ENCODE measurements around the gene RABL6. TPM values are rescaled to one million over a fixed set of nuclear protein-coding genes. Genes with fewer than 3 reads are reported as not detected.

Gene RABL6
- total RNA-seq, 5 donors from 2014 or later (not counting 1 experiment from before 2014, with no cell fraction given) = 60.5 to 86.7 (median 82.8) TPM

DNA sequence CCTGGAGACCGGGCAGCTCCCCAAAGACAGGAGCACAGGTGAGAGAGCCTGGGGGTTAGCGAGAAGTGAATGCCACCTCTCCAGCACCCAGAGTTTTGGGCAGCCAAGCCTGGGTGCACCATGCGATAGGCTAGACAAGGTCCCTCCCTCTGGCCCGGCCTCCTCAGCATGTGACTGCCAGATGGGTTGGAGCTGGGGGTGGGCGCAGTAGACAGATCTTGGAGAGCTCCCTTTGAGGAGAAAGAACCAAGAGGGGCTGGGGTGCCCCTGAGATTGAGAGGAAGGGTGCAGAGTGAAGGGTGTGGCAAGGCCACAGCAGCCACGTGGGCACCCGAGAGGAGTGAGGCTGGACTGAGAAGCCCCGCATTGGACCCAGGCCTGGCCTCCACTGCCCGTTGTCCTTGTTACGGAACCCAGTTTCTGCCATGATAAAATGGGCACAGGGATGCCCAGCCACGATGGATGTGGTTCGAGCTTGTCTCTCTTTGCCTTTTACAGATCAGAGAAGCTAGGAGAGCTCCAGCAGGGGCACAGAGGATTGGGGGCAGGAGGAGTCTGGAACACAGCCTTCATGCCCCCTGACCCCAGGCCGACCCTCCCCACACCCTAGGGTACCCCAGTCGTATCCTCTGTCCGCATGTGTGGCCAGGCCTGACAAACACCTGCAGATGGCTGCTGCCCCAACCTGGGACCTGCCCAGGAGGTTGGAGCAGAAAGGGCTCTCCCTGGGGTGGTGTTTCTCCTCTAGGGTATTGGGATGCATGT, 15.2 kb upstream of the RABL6 start:
- WGBS (ENCODE audit: insufficient coverage) = 90% methylated on average over 9 of the region's 15 CpGs
- peaks cover 5% of the 10 kb centered on the region for H3K36me3 Mint-ChIP-seq
- no peak for DNase-seq
- ATAC-seq (replicated peaks in 1 of 4) = no peak
- H3K9me3 ChIP-seq = no peaks in the 10 kb centered on the region
- peak overlapping the region; percentile 43 to 82 for H3K27ac Mint-ChIP-seq
- H3K27me3 Mint-ChIP-seq = peaks cover 0 to 3% of the 10 kb centered on the region in 2 donors
- H3K36me3 ChIP-seq (ENCODE audit: control insufficient read depth in 2 of 2, extremely low read depth in 1 of 2, insufficient read depth in 1 of 2, low read length in 1 of 2) = peaks cover 0 to 7% of the 10 kb centered on the region in 2 donors
- H3K27ac ChIP-seq (ENCODE audit: low read length) = peak overlapping the region; percentile 97
- H3K4me3 Mint-ChIP-seq = peak overlapping the region; percentile 78 to 82 (median 80)
- ChIA-PET CTCF (interaction anchor here in 1 of 2 donors (0.5 to 1.0 kb wide), 2 partner anchors 50 to 885 kb away, joined by 3 read pairs; partner anchors contain the start of gene AJM1), POLR2A (interaction anchor here in 1 of 2 donors (0.6 kb wide), 1 partner anchor 431 kb away, joined by 10 read pairs; no protein-coding TSS in a partner anchor)
- peak overlapping the region; percentile 75 to 86 for H3K4me3 ChIP-seq (ENCODE audit: control insufficient read depth in 1 of 2, extremely low read depth in 1 of 2, low read length in 1 of 2)
- H3K4me1 ChIP-seq (ENCODE audit: control insufficient read depth in 1 of 2, extremely low read depth in 1 of 2, insufficient read depth in 2 of 2, low read length in 2 of 2) = peaks cover 7 to 44% of the 10 kb centered on the region in 2 experiments
- no peaks in the 10 kb centered on the region for H3K27me3 ChIP-seq (replicated peaks in 1 of 2; ENCODE audit: control insufficient read depth in 2 of 2, extremely low read depth in 1 of 2, insufficient read depth in 2 of 2, low read length in 1 of 2)
- no peaks in the 10 kb centered on the region for H3K9me3 Mint-ChIP-seq
- H3K4me1 Mint-ChIP-seq = peaks cover 28 to 43% (median 33%) of the 10 kb centered on the region in 3 donors

DNA sequence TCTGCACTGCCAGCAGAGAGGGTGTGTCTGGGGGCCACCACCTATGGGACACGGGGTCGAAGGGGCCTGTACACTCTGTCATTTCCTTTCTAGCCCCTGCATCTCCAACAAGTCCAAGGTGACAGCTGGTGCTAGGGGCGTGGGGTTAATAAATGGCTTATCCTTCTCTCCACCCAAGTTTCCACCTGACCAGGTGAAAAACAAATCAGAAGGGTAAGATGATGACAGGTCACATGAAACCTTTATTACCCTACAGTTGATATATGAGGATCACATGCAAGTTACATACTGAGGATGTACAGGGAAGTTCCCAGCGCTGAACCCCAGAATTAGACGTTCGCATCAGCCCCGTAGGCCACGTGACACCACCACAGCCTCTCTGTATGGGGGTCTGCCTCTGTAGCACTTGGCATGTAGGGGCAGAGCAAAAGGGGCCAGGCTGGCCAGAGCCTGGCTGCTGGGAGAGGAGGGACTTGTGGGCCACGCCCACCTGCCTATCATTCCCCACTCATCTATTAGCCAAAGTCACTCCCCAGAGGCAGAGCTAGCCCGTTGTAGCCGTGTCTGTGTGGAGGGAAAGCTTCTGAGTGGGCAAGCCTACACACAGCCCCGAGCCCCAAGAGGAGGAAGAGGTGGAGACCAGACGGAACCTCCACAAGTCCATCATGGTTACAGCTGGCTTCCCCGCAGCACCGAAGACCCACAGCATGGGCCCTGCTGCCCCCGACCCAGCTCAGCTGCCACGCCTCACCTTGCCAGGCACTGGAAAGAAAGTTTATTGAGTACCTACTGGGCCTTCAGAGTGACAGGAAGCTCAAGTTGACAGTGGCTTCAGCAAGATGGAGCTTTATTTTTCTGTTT, 14.4 kb upstream of the RABL6 start:
- POLR2A ChIA-PET = interaction anchor here in 1 of 2 donors (0.6 kb wide), 1 partner anchor 92 kb away, joined by 4 read pairs; no protein-coding TSS in a partner anchor

DNA sequence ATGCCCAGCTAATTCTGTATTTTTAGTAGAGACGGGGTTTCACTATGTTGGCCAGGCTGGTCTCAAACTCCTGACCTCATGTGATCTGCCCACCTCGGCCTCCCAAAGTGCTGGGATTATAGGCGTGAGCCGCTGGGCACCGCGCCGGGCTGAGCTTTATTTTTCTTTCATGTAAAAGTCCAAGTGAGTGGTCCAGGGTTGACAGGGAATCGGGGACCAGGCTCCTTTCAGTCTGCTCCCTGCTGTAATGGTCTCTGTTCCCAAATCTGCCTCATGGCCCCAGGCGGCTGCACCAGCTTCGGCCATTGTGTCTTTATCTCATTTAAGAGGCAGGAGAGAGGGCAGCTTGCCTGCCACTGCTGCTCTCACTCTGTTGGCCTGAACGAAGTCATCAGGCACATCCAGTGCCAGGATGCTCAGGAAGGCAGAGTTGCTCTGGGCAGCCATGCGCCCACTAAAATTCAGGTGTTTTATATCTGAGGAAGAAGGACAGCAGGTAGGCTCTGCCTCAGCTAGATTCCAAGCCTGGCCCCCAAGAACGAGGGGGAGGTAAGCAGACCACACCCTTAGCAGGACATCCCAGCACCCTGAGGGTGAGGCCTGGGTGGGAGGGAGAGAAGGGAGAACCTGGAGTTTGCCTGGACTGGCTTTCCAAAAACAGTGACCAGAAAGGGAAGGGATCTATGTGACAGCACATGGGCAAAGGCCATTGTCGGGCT, 13.3 kb upstream of the RABL6 start:
- no peaks in the 10 kb centered on the region for H3K9me3 ChIP-seq
- 95% methylated on average over 13 of the region's 14 CpGs for WGBS (ENCODE audit: insufficient coverage)
- H3K27me3 ChIP-seq (replicated peaks in 1 of 2; ENCODE audit: control insufficient read depth in 2 of 2, extremely low read depth in 1 of 2, insufficient read depth in 2 of 2, low read length in 1 of 2) = peaks cover 0 to 13% of the 10 kb centered on the region in 2 experiments
- ATAC-seq (replicated peaks in 1 of 4) (no peak), DNase-seq (no peak)
- ChIA-PET POLR2A (no interaction called here), CTCF (interaction anchor here in 1 of 2 donors (0.5 kb wide), 1 partner anchor 136 kb away, joined by 5 read pairs; no protein-coding TSS in a partner anchor)
- Mint-ChIP-seq H3K27ac (no peak overlapping the region), H3K4me3 (no peak overlapping the region), H3K36me3 (peaks cover 5% of the 10 kb centered on the region), H3K4me1 (peaks cover 28 to 33% (median 29%) of the 10 kb centered on the region in 3 donors), H3K27me3 (peaks cover 0 to 2% of the 10 kb centered on the region in 2 donors), H3K9me3 (no peaks in the 10 kb centered on the region)
- no peak overlapping the region for H3K4me3 ChIP-seq (ENCODE audit: control insufficient read depth in 1 of 2, extremely low read depth in 1 of 2, low read length in 1 of 2)
- H3K4me1 ChIP-seq (ENCODE audit: control insufficient read depth in 1 of 2, extremely low read depth in 1 of 2, insufficient read depth in 2 of 2, low read length in 2 of 2) = peaks cover 7 to 48% of the 10 kb centered on the region in 2 experiments
- H3K36me3 ChIP-seq (ENCODE audit: control insufficient read depth in 2 of 2, extremely low read depth in 1 of 2, insufficient read depth in 1 of 2, low read length in 1 of 2) = peaks cover 0 to 7% of the 10 kb centered on the region in 2 donors
- no peak overlapping the region for H3K27ac ChIP-seq (ENCODE audit: low read length)

More for the DNA sequence above, 14.4 kb upstream of the RABL6 start:
- Mint-ChIP-seq H3K4me3 (peak overlapping the region in 2 of 3 donors; percentile 28 to 80), H3K4me1 (peaks cover 28 to 36% (median 29%) of the 10 kb centered on the region in 3 donors), H3K9me3 (no peaks in the 10 kb centered on the region), H3K36me3 (peaks cover 5% of the 10 kb centered on the region), H3K27ac (no peak overlapping the region), H3K27me3 (peaks cover 0 to 2% of the 10 kb centered on the region in 2 donors)
- Histone ChIP-seq H3K4me3 (ENCODE audit: control insufficient read depth in 1 of 2, extremely low read depth in 1 of 2, low read length in 1 of 2) (no peak overlapping the region), H3K9me3 (no peaks in the 10 kb centered on the region), H3K36me3 (ENCODE audit: control insufficient read depth in 2 of 2, extremely low read depth in 1 of 2, insufficient read depth in 1 of 2, low read length in 1 of 2) (peaks cover 0 to 7% of the 10 kb centered on the region in 2 donors), H3K27me3 (replicated peaks in 1 of 2; ENCODE audit: control insufficient read depth in 2 of 2, extremely low read depth in 1 of 2, insufficient read depth in 2 of 2, low read length in 1 of 2) (peaks cover 0 to 2% of the 10 kb centered on the region in 2 experiments), H3K27ac (ENCODE audit: low read length) (no peak overlapping the region), H3K4me1 (ENCODE audit: control insufficient read depth in 1 of 2, extremely low read depth in 1 of 2, insufficient read depth in 2 of 2, low read length in 2 of 2) (peaks cover 7 to 39% of the 10 kb centered on the region in 2 experiments)
- WGBS (ENCODE audit: insufficient coverage) = 97% methylated on average over 7 of the region's 17 CpGs
- ATAC-seq (replicated peaks in 1 of 4) (no peak), DNase-seq (no peak)
- CTCF ChIA-PET = no interaction called here

DNA sequence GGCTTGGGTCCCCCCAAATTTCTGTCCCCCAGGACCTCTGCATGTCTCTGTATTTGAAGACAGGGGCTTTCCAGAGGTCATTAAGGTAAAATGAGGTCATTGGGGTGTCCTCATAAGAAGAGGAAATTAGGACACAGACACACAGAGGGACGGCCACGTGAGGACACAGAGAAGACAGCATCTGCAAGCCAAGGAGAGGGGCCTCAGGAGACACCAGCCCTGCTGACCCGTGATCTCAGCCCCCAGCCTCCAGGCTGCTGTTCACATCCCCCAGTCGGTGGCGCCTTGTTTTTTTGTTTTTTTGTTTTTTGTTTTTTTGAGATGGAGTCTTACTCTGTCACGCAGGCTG, 12.8 kb upstream of the RABL6 start:
- no peak for DNase-seq
- H3K4me3 ChIP-seq (ENCODE audit: control insufficient read depth in 1 of 2, extremely low read depth in 1 of 2, low read length in 1 of 2) = no peak overlapping the region
- H3K4me1 Mint-ChIP-seq = peaks cover 30 to 35% (median 30%) of the 10 kb centered on the region in 3 donors
- peaks cover 0 to 18% of the 10 kb centered on the region in 2 experiments for H3K27me3 ChIP-seq (replicated peaks in 1 of 2; ENCODE audit: control insufficient read depth in 2 of 2, extremely low read depth in 1 of 2, insufficient read depth in 2 of 2, low read length in 1 of 2)
- CTCF ChIA-PET = no interaction called here
- H3K9me3 ChIP-seq = no peaks in the 10 kb centered on the region
- H3K27ac ChIP-seq (ENCODE audit: low read length) = no peak overlapping the region
- peaks cover 0 to 2% of the 10 kb centered on the region in 2 donors for H3K27me3 Mint-ChIP-seq
- POLR2A ChIA-PET = no interaction called here
- H3K27ac Mint-ChIP-seq = no peak overlapping the region
- H3K4me3 Mint-ChIP-seq = no peak overlapping the region
- H3K36me3 Mint-ChIP-seq = peaks cover 5% of the 10 kb centered on the region
- H3K4me1 ChIP-seq (ENCODE audit: control insufficient read depth in 1 of 2, extremely low read depth in 1 of 2, insufficient read depth in 2 of 2, low read length in 2 of 2) = peaks cover 7 to 52% of the 10 kb centered on the region in 2 experiments
- WGBS (ENCODE audit: insufficient coverage) = 84% methylated on average over 3 of the region's 6 CpGs
- H3K9me3 Mint-ChIP-seq = no peaks in the 10 kb centered on the region
- no peak for ATAC-seq (replicated peaks in 1 of 4)
- H3K36me3 ChIP-seq (ENCODE audit: control insufficient read depth in 2 of 2, extremely low read depth in 1 of 2, insufficient read depth in 1 of 2, low read length in 1 of 2) = peaks cover 0 to 7% of the 10 kb centered on the region in 2 donors

GRCh38 chr9:136796238-136796774, 11.4 kb upstream of the RABL6 start, which contains the start of gene CCDC183:
TSS of gene CCDC183 (plus strand) at chr9:136796338. CDS start at chr9:136796398, 60 bp downstream.
- H3K4me1 Mint-ChIP-seq = peaks cover 37 to 44% (median 38%) of the 10 kb centered on the region in 3 donors
- Histone ChIP-seq H3K4me1 (ENCODE audit: control insufficient read depth in 1 of 2, extremely low read depth in 1 of 2, insufficient read depth in 2 of 2, low read length in 2 of 2) (peaks cover 6 to 52% of the 10 kb centered on the region in 2 experiments), H3K4me3 (ENCODE audit: control insufficient read depth in 1 of 2, extremely low read depth in 1 of 2, low read length in 1 of 2) (no peak within 1 kb of the TSS), H3K27me3 (replicated peaks in 1 of 2; ENCODE audit: control insufficient read depth in 2 of 2, extremely low read depth in 1 of 2, insufficient read depth in 2 of 2, low read length in 1 of 2) (peaks cover 0 to 24% of the 10 kb centered on the region in 2 experiments), H3K36me3 (ENCODE audit: control insufficient read depth in 2 of 2, extremely low read depth in 1 of 2, insufficient read depth in 1 of 2, low read length in 1 of 2) (peaks cover 0 to 7% of the 10 kb centered on the region in 2 donors), H3K27ac (ENCODE audit: low read length) (no peak within 1 kb of the TSS), H3K9me3 (no peaks in the 10 kb centered on the region)
- DNase-seq (no peak), ATAC-seq (replicated peaks in 1 of 4) (no peak)
- WGBS (ENCODE audit: insufficient coverage) = 77% methylated on average over 4 of the region's 5 CpGs
- ChIA-PET POLR2A (no interaction called here), CTCF (no interaction called here)
- peak within 1 kb of the TSS; percentile 17 to 39 for H3K27ac Mint-ChIP-seq
- H3K9me3 Mint-ChIP-seq = no peaks in the 10 kb centered on the region
- H3K36me3 Mint-ChIP-seq = peaks cover 5% of the 10 kb centered on the region
- peak within 1 kb of the TSS in 1 of 3 donors; percentile 28 for H3K4me3 Mint-ChIP-seq
- peaks cover 0 to 2% of the 10 kb centered on the region in 2 donors for H3K27me3 Mint-ChIP-seq

All from T-cell (primary cell).